HG02588 (cell line): ENCODE results near the gene CBLIF.
"Not testable (repeated sequence)": the region's sequence is repeated elsewhere in the genome, so short reads cannot be mapped to it uniquely, and the experiment has no call there.

Experiments
- ATAC-seq: cut with Tn5 transposase; IDR thresholded peaks from one replicate; pipeline ENCODE4 v1.9.1; 2021; ENCODE audit warnings: mild to moderate bottlenecking, moderate library complexity; ENCODE audit not compliant: unreplicated experiment

Gene CBLIF

GRCh38 chr11:59845399-59845798, at the start of gene CBLIF:
CBLIF (minus strand) TSS chr11:59845499; CDS start chr11:59845453, 46 bp downstream.
- no peak for ATAC-seq

DNA sequence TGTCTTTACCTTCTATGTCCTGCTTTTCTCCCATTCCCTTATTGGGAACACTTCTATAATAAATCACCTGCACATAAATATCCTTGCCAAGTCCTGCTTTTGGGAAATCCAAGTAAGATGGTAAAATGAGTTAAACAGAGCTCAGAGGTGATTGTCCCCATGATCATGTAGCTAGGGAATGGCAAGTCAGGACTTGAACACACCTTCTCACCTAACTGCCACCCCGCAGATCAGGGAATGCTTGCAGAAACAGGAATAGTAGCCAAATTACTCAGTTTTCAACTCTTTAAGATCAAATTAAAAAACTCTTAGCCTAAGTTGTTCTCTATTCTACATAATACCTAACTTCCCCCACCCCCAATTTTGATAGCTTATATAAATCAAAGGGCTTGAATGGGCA, 49.3 kb upstream of the CBLIF start:
- ATAC-seq = no peak

DNA sequence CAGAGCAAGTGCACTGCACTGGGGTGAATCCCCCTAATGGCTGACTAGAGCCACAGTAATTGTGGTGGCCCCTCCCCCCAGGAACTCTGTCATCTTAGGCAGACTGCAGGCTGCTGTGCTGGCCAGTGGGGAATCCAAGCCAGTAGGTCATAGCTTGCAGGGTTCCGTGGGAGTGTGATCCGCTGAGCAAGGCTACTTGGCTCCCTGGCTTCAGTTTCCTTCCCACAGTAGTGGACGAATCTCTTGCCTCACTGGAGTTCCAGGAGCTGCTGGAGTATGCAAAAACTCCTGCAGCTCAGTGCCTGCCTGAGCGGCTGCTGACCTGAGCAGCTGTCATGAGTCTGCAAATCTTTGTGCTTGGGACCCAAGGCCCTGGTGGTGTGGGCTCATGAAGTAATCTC, 46.5 kb upstream of the CBLIF start:
- no peak for ATAC-seq

DNA sequence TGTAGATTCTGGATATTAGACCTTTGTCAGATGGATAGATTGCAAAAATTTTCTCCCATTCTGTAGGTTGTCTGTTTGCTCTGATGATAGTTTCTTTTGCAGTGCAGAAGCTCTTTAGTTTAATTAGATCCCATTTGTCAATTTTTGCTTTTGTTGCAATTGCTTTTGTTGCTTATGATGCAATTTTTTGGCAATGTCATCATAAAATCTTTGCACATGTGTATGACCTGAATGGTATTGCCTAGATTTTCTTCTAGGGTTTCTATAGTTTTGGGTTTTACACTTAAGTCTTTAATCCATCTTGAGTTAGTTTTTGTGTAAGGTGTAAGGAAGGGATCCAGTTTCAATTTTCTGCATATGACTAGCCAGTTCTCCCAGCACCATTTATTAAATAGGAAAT, 41.9 kb upstream of the CBLIF start:
- ATAC-seq = not testable (repeated sequence)

DNA sequence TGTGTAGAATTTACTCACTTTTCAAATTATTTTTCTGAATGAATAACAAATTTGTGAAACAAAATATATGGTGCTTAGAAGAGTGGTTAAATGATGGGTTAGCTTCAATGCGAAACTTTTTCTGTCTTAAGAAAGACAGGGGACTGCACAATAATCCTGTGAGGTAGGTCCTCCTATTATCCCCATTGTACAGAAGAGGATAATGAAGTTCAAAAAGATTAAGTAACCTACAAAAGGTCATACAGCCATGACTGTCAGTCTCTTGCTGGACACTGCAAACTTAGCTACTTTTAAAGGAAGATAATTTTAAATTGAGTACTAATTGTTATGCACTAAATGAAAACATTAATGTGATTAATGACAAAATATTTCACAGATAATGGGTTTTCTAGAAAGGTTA, 38.3 kb upstream of the CBLIF start:
- no peak for ATAC-seq

GRCh38 chr11:59879567-59879966, 34.3 kb upstream of the CBLIF start:
- no peak for ATAC-seq

DNA sequence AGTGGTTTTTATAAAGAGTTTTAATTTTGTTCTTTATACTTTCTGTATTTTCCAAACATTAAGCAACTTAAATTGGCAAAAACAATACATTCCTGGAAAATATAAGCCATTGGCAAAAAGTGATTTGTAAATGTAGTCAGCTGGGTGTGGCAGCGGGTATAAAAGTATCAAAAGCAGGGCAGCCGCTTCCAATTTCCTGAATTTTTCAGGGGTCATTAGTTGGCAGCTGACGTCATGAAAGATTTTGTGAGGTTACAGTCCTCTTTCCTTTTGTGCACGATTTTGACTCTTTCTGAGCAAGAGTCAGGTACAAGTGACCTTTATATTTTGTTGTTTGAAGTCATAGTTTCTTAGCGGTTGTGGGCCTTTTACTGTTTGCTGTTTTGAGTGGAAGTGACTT, 33.3 kb upstream of the CBLIF start, which contains the start of gene OOSP3:
Gene OOSP3, plus strand, starts transcription at position 208 of the 400 bp plus-strand sequence. Its CDS starts 27 bp downstream, at position 235.
- ATAC-seq = no peak

- no peak for ATAC-seq
Observed at GRCh38 chr11:59877784-59878183, 32.5 kb upstream of the CBLIF start.

GRCh38 chr11:59877325-59877724, 32.0 kb upstream of the CBLIF start:
- no peak for ATAC-seq

DNA sequence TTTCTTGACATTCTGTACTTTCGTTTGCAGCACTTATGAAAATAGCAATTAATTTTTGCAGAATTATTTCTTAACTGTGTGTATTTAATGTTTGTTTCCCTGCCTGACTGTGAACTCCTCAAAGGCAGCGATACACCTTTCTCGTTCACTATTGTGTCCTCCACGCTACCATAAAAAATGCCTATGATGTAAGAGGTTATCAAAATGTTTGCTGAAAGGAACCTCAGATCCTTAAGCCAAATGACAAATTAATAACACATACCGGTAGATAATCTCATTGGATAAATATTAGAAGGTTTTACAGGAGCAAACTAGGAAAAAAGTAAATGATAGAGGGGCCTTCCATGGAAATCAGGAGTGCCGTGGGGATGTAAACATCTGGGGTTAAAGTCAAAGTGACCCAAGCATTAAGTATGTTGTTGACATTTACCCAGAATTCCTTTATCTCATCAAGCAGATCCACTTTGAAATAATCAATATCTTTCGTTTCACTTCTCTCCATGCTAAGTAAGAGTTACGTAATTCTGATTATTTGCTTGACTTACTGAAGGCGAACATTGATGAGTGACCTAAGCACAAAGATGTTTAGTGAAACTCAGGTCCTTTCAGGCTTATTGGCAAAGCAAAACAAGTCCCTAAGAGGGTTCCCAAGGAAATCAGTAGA, 30.7 kb upstream of the CBLIF start:
- ATAC-seq = no peak

GRCh38 chr11:59872076-59872475, 26.8 kb upstream of the CBLIF start:
- ATAC-seq = no peak

- ATAC-seq = no peak
Observed at GRCh38 chr11:59867946-59868345, 22.6 kb upstream of the CBLIF start.

- ATAC-seq = no peak
Observed at GRCh38 chr11:59866836-59867235, 21.5 kb upstream of the CBLIF start.

DNA sequence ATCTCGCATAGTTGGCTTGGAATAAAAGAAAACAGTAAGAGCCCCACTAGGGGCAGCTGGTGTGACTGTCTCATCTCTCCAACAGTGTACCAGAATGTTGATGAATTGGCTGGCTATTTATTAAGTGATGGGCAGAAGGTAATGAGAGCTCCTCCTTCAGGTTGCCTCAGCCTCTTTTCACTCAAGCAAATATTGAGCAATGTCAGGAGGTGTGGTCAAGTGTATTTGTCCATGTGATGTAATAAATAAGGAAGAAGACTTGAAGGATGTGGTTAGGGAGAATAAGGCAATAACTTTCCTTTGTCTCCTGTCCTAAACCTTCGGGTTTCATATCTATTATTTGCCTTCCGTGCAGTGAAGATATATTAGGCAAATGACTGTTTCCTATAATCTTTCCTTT, 21.1 kb upstream of the CBLIF start, which contains the start of gene TCN1:
Gene TCN1, minus strand, starts transcription at position 91 of the 400 bp plus-strand sequence. Its CDS starts 17 bp downstream, at position 74.
- ATAC-seq = no peak

- ATAC-seq = no peak
Observed at GRCh38 chr11:59865031-59865430, 19.7 kb upstream of the CBLIF start.

DNA sequence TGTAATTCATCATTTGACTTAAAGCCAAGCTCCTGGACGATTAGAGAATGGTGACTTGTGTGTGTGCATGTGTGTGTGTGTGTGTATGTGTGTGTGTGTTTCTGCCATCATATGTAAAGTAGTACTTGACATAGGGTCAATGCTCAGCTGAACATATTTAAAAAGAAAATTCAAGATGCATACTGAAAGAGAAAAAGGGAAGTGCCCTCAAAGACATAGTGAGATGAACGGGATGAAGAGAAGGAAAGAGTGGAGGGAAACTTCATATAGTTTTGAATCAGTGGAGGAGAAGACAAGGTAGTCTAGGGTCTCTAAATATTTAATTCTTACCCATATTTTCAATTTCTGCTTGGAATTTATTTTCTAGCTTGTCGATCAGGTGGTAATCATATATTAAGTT, 17.0 kb upstream of the CBLIF start:
- no peak for ATAC-seq

DNA sequence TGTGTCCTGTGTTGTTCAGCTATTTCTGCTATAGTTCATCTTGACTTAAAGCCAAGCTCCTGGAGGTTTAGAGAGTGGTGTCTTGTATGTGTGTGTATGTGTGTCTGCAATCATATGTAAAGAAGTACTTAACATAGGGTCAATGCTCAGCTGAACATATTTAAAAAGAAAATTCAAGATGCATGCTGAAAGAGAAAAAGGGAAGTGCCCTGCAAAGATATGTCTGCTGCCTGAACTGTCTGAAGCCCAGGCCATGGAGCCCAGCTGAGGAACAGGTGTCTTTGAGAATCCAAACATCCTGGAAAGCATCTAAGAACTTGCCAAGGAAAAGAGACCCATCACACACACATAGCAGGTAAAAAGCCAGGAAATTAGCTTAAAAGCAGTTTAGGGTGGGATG, 14.4 kb upstream of the CBLIF start:
- ATAC-seq = no peak

DNA sequence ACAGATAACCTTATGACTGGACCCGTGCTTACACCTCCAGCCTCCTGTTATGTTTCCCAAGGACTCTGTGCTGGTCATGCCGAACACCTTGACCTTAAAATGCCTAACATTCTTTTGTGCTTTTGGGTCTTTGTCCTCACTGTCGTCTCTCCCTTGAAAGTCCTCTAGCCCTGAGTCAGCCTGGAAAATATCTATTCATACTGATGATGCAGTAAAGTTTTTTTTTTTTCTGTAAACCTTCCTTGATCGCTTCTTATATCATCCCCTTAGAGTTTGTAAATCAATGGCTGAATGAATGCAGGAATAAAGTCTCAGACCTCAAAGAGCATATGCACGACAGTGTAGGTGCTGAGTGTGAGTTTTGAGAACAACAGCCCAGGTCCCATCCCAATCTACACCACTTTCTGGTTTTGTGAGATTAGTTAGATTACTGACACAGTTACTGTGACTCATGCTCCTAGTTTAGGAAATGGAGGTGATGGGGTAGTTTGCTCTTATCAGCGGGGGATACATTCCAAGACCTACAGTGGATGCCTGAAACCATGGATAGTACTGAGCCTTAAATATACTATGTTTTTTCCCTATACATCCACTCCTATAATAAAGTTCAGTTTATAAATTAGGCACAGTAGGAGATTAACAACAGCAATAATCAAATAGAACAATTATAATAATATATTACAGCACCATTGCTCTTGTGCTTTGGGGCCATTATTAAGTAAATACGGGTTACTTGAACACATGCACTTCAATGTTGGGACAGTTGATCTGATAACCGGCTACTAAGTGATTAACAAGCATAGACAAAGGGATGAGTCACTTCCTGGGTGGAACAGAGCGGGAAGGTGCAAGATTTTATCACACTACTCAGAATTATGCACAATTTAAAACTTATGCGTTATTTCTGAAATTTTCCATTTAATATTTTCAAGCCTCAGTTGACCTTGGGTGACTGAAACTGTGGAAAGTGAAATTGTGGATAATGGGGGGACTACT, 12.4 kb upstream of the CBLIF start:
- ATAC-seq = no peak

DNA sequence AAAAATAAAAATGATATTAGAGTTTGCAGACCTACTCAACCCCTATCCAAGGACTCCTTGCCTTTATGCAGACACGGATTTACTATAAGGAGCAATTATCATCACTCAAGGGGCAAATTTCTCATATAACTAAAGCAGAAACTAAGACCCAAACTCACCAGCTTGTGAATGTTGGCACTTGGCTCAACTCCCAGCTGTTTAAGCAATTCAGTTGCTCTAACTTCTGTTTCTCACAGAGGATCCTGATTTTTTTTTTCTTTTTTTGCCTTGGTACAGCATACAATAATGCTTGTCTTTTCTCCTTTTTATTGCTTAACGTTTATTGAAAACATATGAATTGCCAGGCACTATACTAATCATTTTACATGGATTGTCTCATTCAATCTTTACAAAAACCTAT, 9.6 kb upstream of the CBLIF start:
- ATAC-seq = no peak

GRCh38 chr11:59851416-59851815, 6.1 kb upstream of the CBLIF start:
- ATAC-seq = not testable (repeated sequence)

DNA sequence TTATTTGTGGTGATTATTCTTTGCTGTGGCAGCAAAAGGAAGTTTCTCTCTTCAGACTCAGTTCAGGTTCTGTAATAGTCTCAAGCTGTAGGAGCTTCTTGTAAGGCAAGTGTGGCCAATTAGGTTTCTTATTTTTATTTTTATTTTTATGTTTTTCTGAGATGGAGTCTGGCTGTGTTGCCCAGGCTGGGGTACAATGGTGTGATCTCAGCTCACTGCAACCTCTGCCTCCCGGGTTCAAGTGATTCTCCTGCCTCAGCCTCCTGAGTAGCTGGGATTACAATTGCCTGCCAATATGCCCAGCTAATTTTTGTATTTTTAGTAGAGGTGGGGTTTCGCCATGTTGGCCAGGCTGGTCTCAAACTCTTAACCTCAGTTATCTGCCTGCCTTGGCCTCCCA, 4.3 kb upstream of the CBLIF start:
- not testable (repeated sequence) for ATAC-seq

DNA sequence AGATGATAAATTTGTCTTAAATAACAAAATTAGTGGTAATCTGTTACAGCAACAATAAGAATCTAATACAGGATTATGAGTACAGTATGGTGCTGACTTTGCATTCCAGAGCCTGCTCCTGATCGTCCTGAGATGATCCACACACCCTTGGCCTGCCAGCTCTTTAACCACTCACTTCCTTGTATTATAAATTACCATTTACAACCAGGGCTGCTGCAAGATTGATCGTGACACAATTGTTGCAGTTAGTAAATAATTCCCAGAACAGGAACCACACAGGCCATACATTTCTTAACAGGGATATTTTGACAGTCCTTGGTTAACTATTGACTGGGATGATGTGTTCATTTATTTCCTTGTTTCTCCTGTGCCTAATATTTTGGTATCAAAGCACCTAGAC, 3.8 kb upstream of the CBLIF start:
- no peak for ATAC-seq
